Tibial nerve (tissue), 4 donors: Measurements from ENCODE around the gene PTPRCAP. TPM values are rescaled to one million over a fixed set of nuclear protein-coding genes. Genes with fewer than 3 reads are reported as not detected.

ENCODE experiments used
- DNase-seq, 2 donors: peaks; one replicate each; pipeline ENCODE4 v3.0.0-alpha.2; 2019; ENCODE audit warnings: low spot score in 2 of 2
- H3K27ac ChIP-seq, 4 donors: fragments of 200-600 bp; sonication (generic) in 3 of 4; one replicate each; pipeline ENCODE4 v1.5.1; 2017 to 2019; ENCODE audit warnings: mild to moderate bottlenecking in 1 of 4
- H3K27me3 ChIP-seq, 2 donors: fragments of 200-600 bp; sonication (generic) in 1 of 2; one replicate each; pipeline versions ENCODE4 v1.5.1 to v1.6.0; 2017 to 2019
- H3K36me3 ChIP-seq, 3 donors: fragments of 200-600 bp; sonication (generic); one replicate each; pipeline ENCODE4 v1.5.1; 2018 to 2019
- H3K4me1 ChIP-seq, 4 donors: fragments of 200-600 bp; sonication (generic) in 3 of 4; one replicate each; pipeline ENCODE4 v1.5.1; 2017 to 2019
- H3K4me3 ChIP-seq, 4 donors: fragments of 200-600 bp; sonication (generic) in 3 of 4; one replicate each; pipeline ENCODE4 v1.5.1; 2017 to 2019; ENCODE audit warnings: mild to moderate bottlenecking in 1 of 4, moderate library complexity in 1 of 4
- H3K9me3 ChIP-seq, 4 donors: fragments of 200-600 bp; sonication (generic) in 3 of 4; one replicate each; pipeline ENCODE4 v1.5.1; 2017 to 2019
- EP300 ChIP-seq, 2 donors: sonication (generic); formaldehyde crosslinking; IDR thresholded peaks; one replicate each; pipeline ENCODE4 v1.6.1; 2017; ENCODE audit warnings: antibody characterized with exemption in 2 of 2, mild to moderate bottlenecking in 1 of 2
- POLR2A ChIP-seq, 2 donors: fragments of 450-650 bp; IDR thresholded peaks; one replicate each; pipeline ENCODE4 v1.6.1; 2017; ENCODE audit warnings: antibody characterized with exemption in 2 of 2, mild to moderate bottlenecking in 2 of 2, moderate library complexity in 2 of 2
- WGBS, 2 donors: methylation state at CpG; one replicate each; pipeline ENCODE4 v1.1.5; 2018; 5-methylcytosine and 5-hydroxymethylcytosine counted together
- small RNA-seq: library from RNA; depleted of rRNA; stranded (forward); fragments of <200 nt; gene quantifications from one replicate; pipeline ENCODE3, GENCODE V24; 2016
- total RNA-seq, 4 donors: library from RNA; depleted of rRNA; stranded (reverse); fragments of >200 nt; gene quantifications; one replicate each; pipeline ENCODE4 v1.1.0, GENCODE V29; 2016
- TF ChIP-seq, protein P1 (sequence below), 5 experiments: fragments of 200-600 bp in 3 of 5; fragments of 450-650 bp in 2 of 5; sonication (generic) in 3 of 5; IDR thresholded peaks; one replicate each; pipeline ENCODE4 v1.5.1; 2016 to 2019; ENCODE audit warnings: antibody characterized with exemption in 5 of 5, mild to moderate bottlenecking in 3 of 5, moderate library complexity in 2 of 5

PTPRCAP gene
- total RNA-seq, 4 donors from 2014 or later: 6.9 to 18.0 (median 12.8) TPM

DNA sequence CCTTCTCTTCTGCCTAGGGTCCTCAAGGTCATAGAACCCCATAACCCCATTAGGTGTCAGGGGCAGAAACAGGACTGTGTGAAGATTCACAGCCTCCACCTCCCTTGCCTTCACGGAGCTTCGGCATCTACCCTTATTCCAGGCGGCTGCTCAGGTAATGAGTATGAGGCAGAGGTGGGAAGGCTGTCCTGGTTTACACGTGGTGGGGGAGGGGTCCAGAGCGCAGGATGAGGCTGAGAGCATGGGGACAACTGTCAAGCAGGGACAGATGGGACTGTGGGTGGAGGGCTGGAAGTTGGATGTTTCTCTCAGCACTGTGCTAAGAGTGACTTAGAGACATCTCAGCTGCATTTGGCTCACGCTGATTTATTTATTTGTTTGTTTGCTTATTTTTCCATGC, 50.0 kb downstream of the PTPRCAP start:
- DNase-seq: no peak
- Histone ChIP-seq H3K27ac (no peak overlapping the region), H3K4me1 (peaks cover 0 to 35% (median 15%) of the 10 kb centered on the region in 4 donors), H3K27me3 (no peaks in the 10 kb centered on the region), H3K4me3 (no peak overlapping the region), H3K36me3 (no peaks in the 10 kb centered on the region), H3K9me3 (no peaks in the 10 kb centered on the region)
- WGBS, 2 donors: 53 to 62% methylated on average over 6 of the region's 6 CpGs
- TF ChIP-seq EP300 (IDR thresholded peaks at IDR 0.05): no peak
- TF ChIP-seq, protein P1, sequence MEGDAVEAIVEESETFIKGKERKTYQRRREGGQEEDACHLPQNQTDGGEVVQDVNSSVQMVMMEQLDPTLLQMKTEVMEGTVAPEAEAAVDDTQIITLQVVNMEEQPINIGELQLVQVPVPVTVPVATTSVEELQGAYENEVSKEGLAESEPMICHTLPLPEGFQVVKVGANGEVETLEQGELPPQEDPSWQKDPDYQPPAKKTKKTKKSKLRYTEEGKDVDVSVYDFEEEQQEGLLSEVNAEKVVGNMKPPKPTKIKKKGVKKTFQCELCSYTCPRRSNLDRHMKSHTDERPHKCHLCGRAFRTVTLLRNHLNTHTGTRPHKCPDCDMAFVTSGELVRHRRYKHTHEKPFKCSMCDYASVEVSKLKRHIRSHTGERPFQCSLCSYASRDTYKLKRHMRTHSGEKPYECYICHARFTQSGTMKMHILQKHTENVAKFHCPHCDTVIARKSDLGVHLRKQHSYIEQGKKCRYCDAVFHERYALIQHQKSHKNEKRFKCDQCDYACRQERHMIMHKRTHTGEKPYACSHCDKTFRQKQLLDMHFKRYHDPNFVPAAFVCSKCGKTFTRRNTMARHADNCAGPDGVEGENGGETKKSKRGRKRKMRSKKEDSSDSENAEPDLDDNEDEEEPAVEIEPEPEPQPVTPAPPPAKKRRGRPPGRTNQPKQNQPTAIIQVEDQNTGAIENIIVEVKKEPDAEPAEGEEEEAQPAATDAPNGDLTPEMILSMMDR (IDR thresholded peaks at IDR 0.05): no peak
- TF ChIP-seq POLR2A (IDR thresholded peaks at IDR 0.05): no peak

DNA sequence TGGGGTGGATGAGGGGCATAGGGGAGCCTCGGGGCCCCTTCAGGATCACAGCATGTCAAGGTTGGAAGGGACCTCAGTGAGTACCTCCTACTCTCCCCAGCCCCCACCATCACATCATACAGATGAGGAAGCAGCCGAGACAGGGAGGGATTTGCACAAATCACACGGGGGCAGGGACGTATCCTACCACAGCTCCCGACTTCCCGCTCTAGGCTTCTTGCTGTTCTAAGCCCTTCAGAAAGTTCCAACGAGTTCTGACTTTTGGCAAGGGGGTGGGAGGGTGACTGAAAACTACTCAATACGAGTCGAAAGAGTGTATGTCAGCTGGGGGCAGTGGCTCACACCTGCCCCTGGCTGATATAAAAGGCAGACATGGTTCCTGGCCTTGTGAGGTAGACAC, 50.4 kb downstream of the PTPRCAP start:
- no peak for TF ChIP-seq EP300 (IDR thresholded peaks at IDR 0.05)
- no peak for TF ChIP-seq POLR2A (IDR thresholded peaks at IDR 0.05)
- TF ChIP-seq, protein P1 (IDR thresholded peaks at IDR 0.05): no peak
- H3K36me3 ChIP-seq: no peaks in the 10 kb centered on the region
- no peaks in the 10 kb centered on the region for H3K9me3 ChIP-seq
- WGBS, 2 donors: 32 to 38% methylated on average over 4 to 9 of the region's 9 CpGs
- no peak for DNase-seq
- H3K27me3 ChIP-seq: no peaks in the 10 kb centered on the region
- no peak overlapping the region for H3K4me3 ChIP-seq
- H3K4me1 ChIP-seq: peaks cover 0 to 37% (median 15%) of the 10 kb centered on the region in 4 donors
- no peak overlapping the region for H3K27ac ChIP-seq

Small RNA genes within 50 kb of the gene (small RNA-seq; reads per million reads assigned to genes)
- gene RNU6-1238P: not detected

Other genes with a start within 250 kb of the PTPRCAP start
- gene GRK2, start 171.2 kb downstream of the PTPRCAP start, total RNA-seq: 100 to 1,000 TPM in 1 of 4 donors, 10 to 100 TPM in 3; 46.0 to 134 (median 65.4) TPM
- 100 to 1,000 TPM in 1 of 4 donors, 10 to 100 TPM in 3; 46.8 to 158 (median 69.5) TPM for gene ANKRD13D, start 148.4 kb downstream of the PTPRCAP start, total RNA-seq
- 10 to 100 TPM; 28.5 to 51.6 (median 43.1) TPM for gene SSH3, start 134.2 kb downstream of the PTPRCAP start, total RNA-seq
- 100 to 1,000 TPM in 1 of 4 donors, 10 to 100 TPM in 3; 70.8 to 154 (median 88.5) TPM for gene POLD4, start 84.1 kb downstream of the PTPRCAP start, total RNA-seq
- 10 to 100 TPM in 1 of 4 donors, 1 to 10 TPM in 3; 3.7 to 23.1 (median 5.9) TPM for gene CLCF1, start 64.1 kb downstream of the PTPRCAP start, total RNA-seq
- gene RAD9A, start 45.7 kb downstream of the PTPRCAP start, total RNA-seq: 10 to 100 TPM; 22.7 to 39.0 (median 36.4) TPM
- 10 to 100 TPM; 50.6 to 97.8 (median 72.7) TPM for gene PPP1CA, start 35.8 kb downstream of the PTPRCAP start, total RNA-seq
- 1 to 10 TPM; 1.5 to 4.5 (median 2.2) TPM for gene TBC1D10C, start 33.6 kb downstream of the PTPRCAP start, total RNA-seq
- gene CARNS1, start 22.0 kb downstream of the PTPRCAP start, total RNA-seq: 1 to 10 TPM; 1.8 to 5.9 (median 4.3) TPM
- gene RPS6KB2, start 9.2 kb downstream of the PTPRCAP start, total RNA-seq: 10 to 100 TPM; 36.9 to 69.3 (median 47.1) TPM
- 10 to 100 TPM; 60.9 to 95.1 (median 77.1) TPM for gene CORO1B, start 5.8 kb upstream of the PTPRCAP start, total RNA-seq
- not detected for gene GPR152, start 15.0 kb upstream of the PTPRCAP start, total RNA-seq
- gene CABP4, start 17.7 kb upstream of the PTPRCAP start, total RNA-seq: 1 to 10 TPM in 3 of 4 donors, under 1 TPM in 1; 0.21 to 5.7 (median 3.6) TPM
- gene TMEM134, start 31.6 kb upstream of the PTPRCAP start, total RNA-seq: 100 to 1,000 TPM in 2 of 4 donors, 10 to 100 TPM in 2; 49.2 to 184 (median 96.6) TPM
- gene AIP, start 45.3 kb upstream of the PTPRCAP start, total RNA-seq: 100 to 1,000 TPM in 2 of 4 donors, 10 to 100 TPM in 2; 88.2 to 117 (median 96.0) TPM
- gene PITPNM1, start 67.7 kb upstream of the PTPRCAP start, total RNA-seq: 10 to 100 TPM; 22.8 to 69.6 (median 38.6) TPM
- gene CDK2AP2, start 70.5 kb upstream of the PTPRCAP start, total RNA-seq: 10 to 100 TPM; 75.4 to 90.8 (median 80.6) TPM
- not detected for gene CABP2, start 85.8 kb upstream of the PTPRCAP start, total RNA-seq
- gene GSTP1, start 146.1 kb upstream of the PTPRCAP start, total RNA-seq: 1,000 to 10,000 TPM in 1 of 4 donors, 100 to 1,000 TPM in 3; 631 to 1,055 (median 774) TPM
- gene NDUFV1, start 169.3 kb upstream of the PTPRCAP start, total RNA-seq: 100 to 1,000 TPM; 282 to 357 (median 323) TPM
- 10 to 100 TPM; 11.0 to 21.3 (median 20.0) TPM for gene NUDT8, start 192.3 kb upstream of the PTPRCAP start, total RNA-seq
- not detected for gene TBX10, start 202.1 kb upstream of the PTPRCAP start, total RNA-seq
- under 1 TPM in 1 of 4 donors, not detected in 3; 0.44 TPM for gene ACY3, start 213.0 kb upstream of the PTPRCAP start, total RNA-seq
- not detected for gene ALDH3B2, start 236.9 kb upstream of the PTPRCAP start, total RNA-seq